Caco-2 (cell line): ENCODE data around the gene GCLM. TPM values are rescaled to one million over a fixed set of nuclear protein-coding genes. Genes with fewer than 3 reads are reported as not detected.

ENCODE experiments used
- BruUV-seq: library from RNA; stranded (reverse); fragments of 400-500 nt; replicated peaks from 2 replicates; lab custom pipeline; 2021; lab: Mats Ljungman, UMichigan
- CTCF ChIA-PET: fragments of 300-600 bp; sonication (Branson Sonifier 250); formaldehyde crosslinking; loops from one replicate; lab custom pipeline; 2022; ENCODE audit warnings: antibody characterized with exemption; lab: Charles Lee
- POLR2A ChIA-PET: fragments of 300-600 bp; sonication (Branson Sonifier 250); formaldehyde crosslinking; loops from one replicate; lab custom pipeline; 2022; ENCODE audit warnings: antibody characterized with exemption; lab: Charles Lee
- DNase-seq, 2 experiments: peaks; one replicate each; pipeline versions ENCODE4 v3.0.0 to v3.0.0-alpha.2; 2020 to 2022
- H3K27me3 ChIP-seq: replicated peaks from 2 replicates; pipeline ENCODE4 v1.6.0; 2011; ENCODE audit warnings: low read length; ENCODE audit not compliant: control insufficient read depth, insufficient read depth
- H3K36me3 ChIP-seq: 2 replicates; pipeline ENCODE4 v1.5.1; 2011; ENCODE audit warnings: low read length; ENCODE audit not compliant: control insufficient read depth, insufficient read depth
- H3K4me1 ChIP-seq: fragments of 250-450 bp; sonication (Bioruptor Pico); 2 replicates; pipeline ENCODE4 v1.5.1; 2020; ENCODE audit warnings: mild to moderate bottlenecking
- H3K4me3 ChIP-seq: 2 replicates; pipeline ENCODE4 v1.5.1; 2011; ENCODE audit warnings: low read depth, mild to moderate bottlenecking, control low read depth, low read length
- H3K9me3 ChIP-seq: fragments of 250-450 bp; sonication (Bioruptor Pico); 2 replicates; pipeline ENCODE4 v1.5.1; 2020; ENCODE audit warnings: mild to moderate bottlenecking, moderate library complexity
- H3K27ac Mint-ChIP-seq: one replicate; pipeline ENCODE4 v1.8.0; 2022; ENCODE audit warnings: mixed read lengths; ENCODE audit not compliant: unreplicated experiment
- H3K27me3 Mint-ChIP-seq: one replicate; pipeline ENCODE4 v1.8.0; 2022; ENCODE audit warnings: mixed read lengths; ENCODE audit not compliant: insufficient read depth, unreplicated experiment
- H3K36me3 Mint-ChIP-seq: one replicate; pipeline ENCODE4 v1.8.0; 2022; ENCODE audit warnings: mild to moderate bottlenecking, mixed read lengths; ENCODE audit not compliant: insufficient read depth, unreplicated experiment
- H3K4me1 Mint-ChIP-seq: one replicate; pipeline ENCODE4 v1.8.0; 2022; ENCODE audit warnings: low read depth, mixed read lengths; ENCODE audit not compliant: unreplicated experiment
- H3K4me3 Mint-ChIP-seq: one replicate; pipeline ENCODE4 v1.8.0; 2022; ENCODE audit warnings: mild to moderate bottlenecking, moderate library complexity, mixed read lengths; ENCODE audit not compliant: unreplicated experiment
- H3K9me3 Mint-ChIP-seq: one replicate; pipeline ENCODE4 v1.8.0; 2022; ENCODE audit warnings: mixed read lengths; ENCODE audit not compliant: unreplicated experiment
- CTCF ChIP-seq, 2 experiments: fragments of 200-600 bp in 1 of 2; IDR thresholded peaks; 1 replicate in 1 of 2; 2 replicates in 1 of 2; pipeline versions ENCODE4 v1.5.1 to v1.8.0; 2011 to 2022; ENCODE audit warnings: antibody characterized with exemption in 1 of 2, control low read depth in 1 of 2, inconsistent platforms in 1 of 2, low read depth in 1 of 2, low read length in 1 of 2, mild to moderate bottlenecking in 1 of 2, moderate library complexity in 1 of 2; ENCODE audit not compliant: insufficient read depth in 1 of 2, severe bottlenecking in 1 of 2, unreplicated experiment in 1 of 2
- intact Hi-C: fragments of 100-400 bp; cut with micrococcal nuclease; formaldehyde crosslinking; loops from one replicate; pipeline ENCODE4 v1.10.0; 2022; ENCODE audit not compliant: unreplicated experiment
- total RNA-seq: library from RNA; stranded (reverse); gene quantifications from 2 replicates; pipeline ENCODE4 v1.2.3, GENCODE V29; 2022

GCLM gene
- total RNA-seq, 1 experiment from 2014 or later, result 11.8 TPM

- Histone ChIP-seq H3K4me3 (no peak overlapping the region), H3K36me3 (no peaks in the 10 kb centered on the region), H3K9me3 (no peaks in the 10 kb centered on the region), H3K4me1 (no peaks in the 10 kb centered on the region), H3K27me3 (no peaks in the 10 kb centered on the region)
- ChIA-PET CTCF (no interaction called here), POLR2A (no interaction called here)
- no TSS peak for BruUV-seq
- Mint-ChIP-seq H3K27ac (no peak overlapping the region), H3K4me1 (peaks cover 17% of the 10 kb centered on the region), H3K27me3 (no peaks in the 10 kb centered on the region), H3K4me3 (no peak overlapping the region), H3K36me3 (peaks cover 61% of the 10 kb centered on the region), H3K9me3 (no peaks in the 10 kb centered on the region)
- intact Hi-C loops, result no loop called here
- no peak for DNase-seq
- no peak for TF ChIP-seq CTCF (IDR thresholded peaks at IDR 0.05; ENCODE audit: insufficient read depth in 1 of 2, low read depth in 1 of 2, low read length in 1 of 2, severe bottlenecking in 1 of 2, unreplicated experiment in 1 of 2)
Observed at GRCh38 chr1:93876244-93876643, 33.0 kb downstream of the GCLM start.

DNA sequence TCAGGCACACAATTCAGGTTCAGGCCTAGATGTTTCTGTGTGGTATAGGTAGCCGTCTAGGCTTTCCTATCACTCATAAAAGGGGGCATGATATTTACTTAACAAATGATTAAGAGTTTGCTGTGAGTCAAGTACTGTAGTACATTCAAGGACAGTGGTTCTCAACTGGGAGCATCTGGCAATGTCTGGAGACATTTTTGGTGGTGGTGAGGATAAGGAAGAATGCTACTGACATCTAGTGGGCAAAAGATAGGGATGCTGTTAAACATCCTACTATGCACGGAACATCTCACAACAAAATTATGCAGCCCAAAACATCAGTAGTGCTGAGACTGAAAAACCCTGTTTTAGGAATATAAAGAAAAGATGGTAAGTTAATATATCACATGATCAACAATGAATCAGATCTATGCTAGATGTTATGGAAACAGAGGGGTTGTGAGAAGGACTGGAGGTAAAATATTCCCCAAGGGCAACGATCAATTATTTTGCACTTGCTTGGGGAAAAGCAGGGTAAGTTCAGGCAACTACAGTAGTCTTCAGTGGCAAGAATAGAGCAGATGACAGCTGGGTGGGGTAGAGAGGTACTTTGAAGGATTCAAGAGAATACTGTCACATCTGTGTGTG lies 35.1 kb downstream of the GCLM start:
- Mint-ChIP-seq H3K9me3 (no peaks in the 10 kb centered on the region), H3K27me3 (no peaks in the 10 kb centered on the region), H3K36me3 (peaks cover 72% of the 10 kb centered on the region), H3K4me1 (peaks cover 10% of the 10 kb centered on the region), H3K27ac (no peak overlapping the region), H3K4me3 (no peak overlapping the region)
- no peaks in the 10 kb centered on the region for H3K9me3 ChIP-seq
- intact Hi-C loops, result loop anchor here (1.0 kb wide), 2 partner anchors 27 to 245 kb away; no protein-coding TSS in a partner anchor
- H3K4me3 ChIP-seq, result no peak overlapping the region
- CTCF ChIA-PET, result no interaction called here
- no peaks in the 10 kb centered on the region for H3K4me1 ChIP-seq
- no TSS peak for BruUV-seq
- peak in 1 of 2 experiments; percentile 60 for TF ChIP-seq CTCF (IDR thresholded peaks at IDR 0.05; ENCODE audit: insufficient read depth in 1 of 2, low read depth in 1 of 2, low read length in 1 of 2, severe bottlenecking in 1 of 2, unreplicated experiment in 1 of 2)
- no peaks in the 10 kb centered on the region for H3K27me3 ChIP-seq
- no peaks in the 10 kb centered on the region for H3K36me3 ChIP-seq
- POLR2A ChIA-PET, result no interaction called here
- DNase-seq, result peak in 1 of 2 experiments; percentile 18

DNA sequence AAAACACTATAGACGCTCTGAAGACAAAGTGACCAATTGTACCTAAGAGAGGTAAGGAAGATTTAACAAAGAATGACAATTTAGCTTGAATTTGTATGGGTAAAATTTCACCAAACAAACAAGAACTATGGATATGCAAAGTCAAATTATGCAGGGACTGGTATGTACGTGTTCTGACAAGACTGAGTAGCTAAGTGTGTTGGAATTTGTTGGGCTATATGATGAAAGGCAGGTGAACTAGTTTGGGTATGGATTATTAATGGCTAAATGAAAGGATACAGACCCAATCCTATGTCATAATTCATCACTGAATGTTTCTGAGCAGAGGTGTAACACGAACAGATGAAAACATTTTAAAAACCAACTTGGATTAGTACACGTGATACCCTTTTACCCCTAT lies 37.9 kb downstream of the GCLM start:
- no peaks in the 10 kb centered on the region for H3K27me3 ChIP-seq
- Mint-ChIP-seq H3K27me3 (no peaks in the 10 kb centered on the region), H3K9me3 (no peaks in the 10 kb centered on the region), H3K4me1 (peaks cover 5% of the 10 kb centered on the region), H3K36me3 (peaks cover 64% of the 10 kb centered on the region), H3K27ac (no peak overlapping the region), H3K4me3 (no peak overlapping the region)
- BruUV-seq, result no TSS peak
- H3K36me3 ChIP-seq, result no peaks in the 10 kb centered on the region
- intact Hi-C loops, result no loop called here
- ChIA-PET CTCF (no interaction called here), POLR2A (no interaction called here)
- no peaks in the 10 kb centered on the region for H3K9me3 ChIP-seq
- no peak for TF ChIP-seq CTCF (IDR thresholded peaks at IDR 0.05; ENCODE audit: insufficient read depth in 1 of 2, low read depth in 1 of 2, low read length in 1 of 2, severe bottlenecking in 1 of 2, unreplicated experiment in 1 of 2)
- H3K4me3 ChIP-seq, result no peak overlapping the region
- no peak for DNase-seq
- no peaks in the 10 kb centered on the region for H3K4me1 ChIP-seq
